Measurements from ENCODE around the gene PPP1R3F.
"Not testable (repeated sequence)": the region's sequence is repeated elsewhere in the genome, so short reads cannot be mapped to it uniquely, and the experiment has no call there.

The PPP1R3F gene

DNA sequence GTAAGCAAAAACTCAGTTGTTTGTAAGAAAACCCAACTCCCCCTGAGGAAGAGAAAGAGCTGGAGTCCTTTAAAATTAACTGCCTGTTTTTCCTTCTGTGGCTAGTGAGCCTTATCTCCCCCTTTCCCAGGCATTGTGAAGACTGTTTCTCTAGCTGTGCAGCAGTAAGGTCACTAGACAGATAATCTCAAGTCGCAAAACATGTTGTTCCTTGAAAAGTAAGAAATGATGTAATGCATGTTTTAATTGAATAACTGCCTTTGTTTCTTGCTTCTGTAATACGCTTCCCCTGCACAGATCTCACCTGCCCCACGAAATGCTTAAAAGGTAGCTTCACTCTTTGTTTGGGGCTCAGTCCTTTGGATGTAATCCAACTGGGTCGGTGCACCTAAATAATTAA, 46.5 kb downstream of the PPP1R3F start:
- no peak for DNase-seq
- no peak overlapping the region for H3K18ac ChIP-seq (ENCODE audit: low read length)

DNA sequence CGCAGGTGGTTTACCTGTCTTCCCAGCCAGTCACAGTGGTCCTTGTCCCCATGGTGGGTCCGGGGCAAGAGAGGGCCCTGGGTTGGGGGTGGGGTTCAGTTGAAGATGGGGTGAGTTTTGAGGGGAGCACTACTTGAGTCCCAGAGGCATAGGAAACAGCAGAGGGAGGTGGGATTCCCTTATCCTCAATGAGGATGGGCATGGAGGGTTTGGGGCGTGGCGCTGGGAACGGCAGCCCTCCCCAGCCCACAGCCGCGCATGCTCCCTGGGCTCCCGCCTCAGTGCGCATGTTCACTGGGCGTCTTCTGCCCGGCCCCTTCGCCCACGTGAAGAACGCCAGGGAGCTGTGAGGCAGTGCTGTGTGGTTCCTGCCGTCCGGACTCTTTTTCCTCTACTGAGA, 52.1 kb downstream of the PPP1R3F start, which contains the start of gene GAGE12J:
TSS of gene GAGE12J (plus strand) at position 301 of the 400 bp plus-strand sequence. CDS start 1,157 bp downstream, outside the sequence.
- not testable (repeated sequence) for H3K36me3 ChIP-seq (ENCODE audit: control insufficient read depth, insufficient read depth, low read length); H3K4me2 ChIP-seq (ENCODE audit: low read length); DNase-seq; H3K79me2 ChIP-seq (ENCODE audit: control insufficient read depth, insufficient read depth, low read length); H2BK15ac ChIP-seq (replicated peaks; ENCODE audit: low read depth); H2AK5ac ChIP-seq (ENCODE audit: low read length); H3K9ac ChIP-seq (ENCODE audit: low read length); H3K23ac ChIP-seq (ENCODE audit: low read length); H3K18ac ChIP-seq (ENCODE audit: low read length); H3K27me3 ChIP-seq (ENCODE audit: insufficient read depth, low read length, poor library complexity); H2BK120ac ChIP-seq (ENCODE audit: low read depth, low read length); H3K4me1 ChIP-seq (ENCODE audit: control insufficient read depth, low read depth, low read length); H3K56ac ChIP-seq (ENCODE audit: low read length); H4K5ac ChIP-seq (ENCODE audit: low read length); H3K27ac ChIP-seq (ENCODE audit: low read depth, low read length); H3K79me1 ChIP-seq (ENCODE audit: low read length); H4K8ac ChIP-seq (ENCODE audit: low read depth, low read length); H3K4me3 ChIP-seq (ENCODE audit: low read length); H2BK5ac ChIP-seq (ENCODE audit: low read length); H3K4ac ChIP-seq (ENCODE audit: low read depth, low read length)
- no CpG with 5 or more reads among the region's 16 CpGs for whole genome bisulfite sequencing (ENCODE audit: extremely low coverage, insufficient coverage, low lambda C conversion rate)

More for the DNA sequence above, 46.5 kb downstream of the PPP1R3F start:
- Histone ChIP-seq H3K79me2 (ENCODE audit: control insufficient read depth, insufficient read depth, low read length) (no peaks in the 10 kb centered on the region), H2BK120ac (ENCODE audit: low read depth, low read length) (no peak overlapping the region), H3K56ac (ENCODE audit: low read length) (no peak overlapping the region), H3K4ac (ENCODE audit: low read depth, low read length) (no peak overlapping the region), H2BK15ac (replicated peaks; ENCODE audit: low read depth) (no peak overlapping the region), H3K4me2 (ENCODE audit: low read length) (no peak overlapping the region), H3K27ac (ENCODE audit: low read depth, low read length) (no peak overlapping the region), H2BK5ac (ENCODE audit: low read length) (no peak overlapping the region), H2AK5ac (ENCODE audit: low read length) (no peak overlapping the region), H4K8ac (ENCODE audit: low read depth, low read length) (no peak overlapping the region), H3K4me3 (ENCODE audit: low read length) (no peak overlapping the region), H4K5ac (ENCODE audit: low read length) (no peak overlapping the region), H3K27me3 (ENCODE audit: insufficient read depth, low read length, poor library complexity) (no peaks in the 10 kb centered on the region), H3K9ac (ENCODE audit: low read length) (no peak overlapping the region), H3K4me1 (ENCODE audit: control insufficient read depth, low read depth, low read length) (no peaks in the 10 kb centered on the region), H3K36me3 (ENCODE audit: control insufficient read depth, insufficient read depth, low read length) (no peaks in the 10 kb centered on the region), H3K23ac (ENCODE audit: low read length) (no peak overlapping the region), H3K79me1 (ENCODE audit: low read length) (no peaks in the 10 kb centered on the region)
- no CpG with 5 or more reads among the region's 4 CpGs for WGBS (ENCODE audit: extremely low coverage, insufficient coverage, low lambda C conversion rate)

DNA sequence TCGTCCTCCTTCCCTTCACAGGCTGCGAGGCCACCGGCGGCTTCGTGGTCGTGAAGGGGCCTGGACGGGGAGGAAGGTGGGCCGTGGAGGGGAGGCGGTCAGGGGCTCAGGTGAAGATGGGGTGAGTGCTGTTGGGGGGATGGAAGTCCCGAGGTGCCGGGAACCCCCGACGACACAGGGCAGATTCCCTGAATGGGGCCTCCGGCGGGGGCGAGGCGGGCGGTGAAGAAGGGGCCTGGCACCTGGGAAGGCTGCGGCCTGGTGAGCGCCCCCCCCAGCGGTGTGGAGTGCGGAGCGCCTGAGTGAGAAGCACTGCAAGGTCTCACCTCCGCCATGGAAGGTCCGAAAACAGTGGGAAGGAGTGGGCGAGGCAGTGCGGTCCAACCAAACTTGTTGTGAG, 52.7 kb downstream of the PPP1R3F start:
- H2AK5ac ChIP-seq (ENCODE audit: low read length); H3K4me2 ChIP-seq (ENCODE audit: low read length); H2BK120ac ChIP-seq (ENCODE audit: low read depth, low read length); H3K4ac ChIP-seq (ENCODE audit: low read depth, low read length); H3K27ac ChIP-seq (ENCODE audit: low read depth, low read length); H3K23ac ChIP-seq (ENCODE audit: low read length); DNase-seq; H3K27me3 ChIP-seq (ENCODE audit: insufficient read depth, low read length, poor library complexity); H4K8ac ChIP-seq (ENCODE audit: low read depth, low read length); H3K36me3 ChIP-seq (ENCODE audit: control insufficient read depth, insufficient read depth, low read length); H3K79me1 ChIP-seq (ENCODE audit: low read length); H3K56ac ChIP-seq (ENCODE audit: low read length); H2BK15ac ChIP-seq (replicated peaks; ENCODE audit: low read depth); H3K9ac ChIP-seq (ENCODE audit: low read length); H2BK5ac ChIP-seq (ENCODE audit: low read length); H3K79me2 ChIP-seq (ENCODE audit: control insufficient read depth, insufficient read depth, low read length); H4K5ac ChIP-seq (ENCODE audit: low read length); H3K4me1 ChIP-seq (ENCODE audit: control insufficient read depth, low read depth, low read length); H3K4me3 ChIP-seq (ENCODE audit: low read length); H3K18ac ChIP-seq (ENCODE audit: low read length): not testable (repeated sequence)
- no CpG with 5 or more reads among the region's 27 CpGs for WGBS (ENCODE audit: extremely low coverage, insufficient coverage, low lambda C conversion rate)

DNA sequence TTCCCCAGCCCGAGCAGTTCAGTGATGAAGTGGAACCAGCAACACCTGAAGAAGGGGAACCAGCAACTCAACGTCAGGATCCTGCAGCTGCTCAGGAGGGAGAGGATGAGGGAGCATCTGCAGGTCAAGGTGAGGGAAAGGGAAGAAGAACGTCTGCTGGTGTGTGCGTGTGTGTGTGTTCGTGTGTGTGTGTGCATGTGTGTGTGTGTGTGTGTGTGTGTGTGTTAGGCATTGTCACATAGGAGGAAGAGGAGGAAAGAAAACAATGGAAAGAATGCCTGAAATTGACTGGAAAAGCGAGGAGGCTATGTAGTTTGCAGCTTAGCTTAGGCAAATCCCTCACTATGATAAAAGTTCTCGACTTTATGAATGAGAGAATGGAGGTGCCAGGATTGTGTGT, 54.1 kb downstream of the PPP1R3F start:
- not testable (repeated sequence) for H2AK5ac ChIP-seq (ENCODE audit: low read length); H3K4me3 ChIP-seq (ENCODE audit: low read length); H2BK5ac ChIP-seq (ENCODE audit: low read length); H3K4me1 ChIP-seq (ENCODE audit: control insufficient read depth, low read depth, low read length); H3K23ac ChIP-seq (ENCODE audit: low read length); H4K5ac ChIP-seq (ENCODE audit: low read length); H3K79me1 ChIP-seq (ENCODE audit: low read length); H3K18ac ChIP-seq (ENCODE audit: low read length); H4K8ac ChIP-seq (ENCODE audit: low read depth, low read length); H3K79me2 ChIP-seq (ENCODE audit: control insufficient read depth, insufficient read depth, low read length); H2BK15ac ChIP-seq (replicated peaks; ENCODE audit: low read depth); H2BK120ac ChIP-seq (ENCODE audit: low read depth, low read length); DNase-seq; H3K27ac ChIP-seq (ENCODE audit: low read depth, low read length); H3K4ac ChIP-seq (ENCODE audit: low read depth, low read length); H3K56ac ChIP-seq (ENCODE audit: low read length); H3K4me2 ChIP-seq (ENCODE audit: low read length); H3K36me3 ChIP-seq (ENCODE audit: control insufficient read depth, insufficient read depth, low read length); H3K27me3 ChIP-seq (ENCODE audit: insufficient read depth, low read length, poor library complexity); H3K9ac ChIP-seq (ENCODE audit: low read length)
- whole genome bisulfite sequencing (ENCODE audit: extremely low coverage, insufficient coverage, low lambda C conversion rate), result no CpG with 5 or more reads among the region's 7 CpGs

DNA sequence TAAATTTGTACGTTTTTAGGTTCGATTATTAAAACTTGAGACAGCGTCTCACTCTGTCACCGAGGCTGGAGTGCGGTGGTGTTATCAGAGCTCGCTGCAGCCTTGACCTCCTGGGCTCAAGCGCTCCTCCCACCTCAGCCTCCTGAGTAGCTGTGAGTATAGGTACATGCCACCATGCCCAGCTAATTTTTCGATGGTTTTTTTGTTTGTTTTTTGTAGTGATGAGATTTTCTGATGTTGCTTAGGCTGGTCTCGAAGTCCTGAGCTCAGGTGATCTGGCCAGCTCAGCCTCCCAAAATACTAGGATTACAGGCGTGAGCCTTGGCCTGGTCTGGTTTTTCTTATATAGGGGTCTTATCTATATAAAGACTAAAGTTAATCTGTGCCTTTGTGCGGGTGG, 60.8 kb downstream of the PPP1R3F start:
- not testable (repeated sequence) for DNase-seq; H3K9ac ChIP-seq (ENCODE audit: low read length); H3K4me2 ChIP-seq (ENCODE audit: low read length); H2BK15ac ChIP-seq (replicated peaks; ENCODE audit: low read depth); H2AK5ac ChIP-seq (ENCODE audit: low read length); H2BK120ac ChIP-seq (ENCODE audit: low read depth, low read length); H3K4me1 ChIP-seq (ENCODE audit: control insufficient read depth, low read depth, low read length); H3K4me3 ChIP-seq (ENCODE audit: low read length); H3K79me1 ChIP-seq (ENCODE audit: low read length); H3K23ac ChIP-seq (ENCODE audit: low read length); H4K8ac ChIP-seq (ENCODE audit: low read depth, low read length); H3K4ac ChIP-seq (ENCODE audit: low read depth, low read length); H3K18ac ChIP-seq (ENCODE audit: low read length); H3K27ac ChIP-seq (ENCODE audit: low read depth, low read length); H4K5ac ChIP-seq (ENCODE audit: low read length); H3K56ac ChIP-seq (ENCODE audit: low read length); H2BK5ac ChIP-seq (ENCODE audit: low read length); H3K27me3 ChIP-seq (ENCODE audit: insufficient read depth, low read length, poor library complexity); H3K36me3 ChIP-seq (ENCODE audit: control insufficient read depth, insufficient read depth, low read length); H3K79me2 ChIP-seq (ENCODE audit: control insufficient read depth, insufficient read depth, low read length)
- no CpG with 5 or more reads among the region's 11 CpGs for WGBS (ENCODE audit: extremely low coverage, insufficient coverage, low lambda C conversion rate)

DNA sequence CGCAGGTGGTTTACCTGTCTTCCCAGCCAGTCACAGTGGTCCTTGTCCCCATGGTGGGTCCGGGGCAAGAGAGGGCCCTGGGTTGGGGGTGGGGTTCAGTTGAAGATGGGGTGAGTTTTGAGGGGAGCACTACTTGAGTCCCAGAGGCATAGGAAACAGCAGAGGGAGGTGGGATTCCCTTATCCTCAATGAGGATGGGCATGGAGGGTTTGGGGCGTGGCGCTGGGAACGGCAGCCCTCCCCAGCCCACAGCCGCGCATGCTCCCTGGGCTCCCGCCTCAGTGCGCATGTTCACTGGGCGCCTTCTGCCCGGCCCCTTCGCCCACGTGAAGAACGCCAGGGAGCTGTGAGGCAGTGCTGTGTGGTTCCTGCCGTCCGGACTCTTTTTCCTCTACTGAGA, 61.7 kb downstream of the PPP1R3F start, which contains the start of gene GAGE13:
TSS of gene GAGE13 (plus strand) at position 301 of the 400 bp plus-strand sequence. CDS start 1,156 bp downstream, outside the sequence.
- DNase-seq; H3K9ac ChIP-seq (ENCODE audit: low read length); H3K18ac ChIP-seq (ENCODE audit: low read length); H3K79me2 ChIP-seq (ENCODE audit: control insufficient read depth, insufficient read depth, low read length); H3K56ac ChIP-seq (ENCODE audit: low read length); H4K8ac ChIP-seq (ENCODE audit: low read depth, low read length); H2BK15ac ChIP-seq (replicated peaks; ENCODE audit: low read depth); H3K4me1 ChIP-seq (ENCODE audit: control insufficient read depth, low read depth, low read length); H3K79me1 ChIP-seq (ENCODE audit: low read length); H2BK120ac ChIP-seq (ENCODE audit: low read depth, low read length); H3K23ac ChIP-seq (ENCODE audit: low read length); H3K36me3 ChIP-seq (ENCODE audit: control insufficient read depth, insufficient read depth, low read length); H3K4me3 ChIP-seq (ENCODE audit: low read length); H2BK5ac ChIP-seq (ENCODE audit: low read length); H3K4ac ChIP-seq (ENCODE audit: low read depth, low read length); H2AK5ac ChIP-seq (ENCODE audit: low read length); H3K4me2 ChIP-seq (ENCODE audit: low read length); H4K5ac ChIP-seq (ENCODE audit: low read length); H3K27ac ChIP-seq (ENCODE audit: low read depth, low read length); H3K27me3 ChIP-seq (ENCODE audit: insufficient read depth, low read length, poor library complexity): not testable (repeated sequence)
- no CpG with 5 or more reads among the region's 16 CpGs for WGBS (ENCODE audit: extremely low coverage, insufficient coverage, low lambda C conversion rate)

Data from mesendoderm (in vitro differentiated cells).